CD8-positive, alpha-beta memory T cell (primary cell): ENCODE results near the gene F9. TPM values are rescaled to one million over a fixed set of nuclear protein-coding genes. Genes with fewer than 3 reads are reported as not detected.

Source experiments
- polyA plus RNA-seq: library from polyadenylated mRNA; unstranded; fragments of 300-500 nt; fragmentation: Illumina TruSeq; gene quantifications from one replicate; pipeline ENCODE4 v1.2.3, GENCODE V29; 2021
- total RNA-seq, 2 experiments: library from RNA; stranded (reverse); gene quantifications; one replicate each; pipeline ENCODE4 v1.2.3, GENCODE V29; 2021

Gene F9
- total and polyA plus RNA-seq, 3 experiments from 2014 or later = not detected

Other genes with a start within 250 kb of the F9 start
- gene MCF2, start 177.4 kb downstream of the F9 start, total RNA-seq = under 1 TPM; 0.22 to 0.53 TPM
- not detected for gene MCF2, start 177.4 kb downstream of the F9 start, polyA plus RNA-seq